Right lung (tissue), 10 donors: ENCODE data around the gene CSE1L. TPM values are rescaled to one million over a fixed set of nuclear protein-coding genes. Genes with fewer than 3 reads are reported as not detected.
A peak's percentile ranks its signal among the peaks of the same experiment; 100 is the strongest.
"Not testable (repeated sequence)": the region's sequence is repeated elsewhere in the genome, so short reads cannot be mapped to it uniquely, and the experiment has no call there.

Experiments
- DNase-seq, 2 donors: peaks; one replicate each; pipeline ENCODE4 v3.0.0-alpha.2; 2013
- long read RNA-seq, 8 donors: transcript quantifications; one replicate each; lab custom pipeline, GENCODE V29; 2026
- polyA plus RNA-seq, 5 donors: library from polyadenylated mRNA; unstranded; fragments of 120-200 nt; gene quantifications; one replicate each; pipeline versions ENCODE4 v1.2.1 to v1.2.3, GENCODE V29; 2013; ENCODE audit warnings: inconsistent platforms in 1 of 5, low replicate concordance in 1 of 5; ENCODE audit not compliant: insufficient read length in 5 of 5, insufficient read depth in 1 of 5

The CSE1L gene
- polyA plus RNA-seq, result 100 to 1,000 TPM in 1 of 5 donors, 10 to 100 TPM in 4; 67.4 to 101 (median 84.6) TPM
- long read RNA-seq, donor 1, transcript CSE1L-201 (25 exons, 3,553 nt), result major isoform, 19 of 127 reads
- long read RNA-seq, donor 1, partial matches to known transcripts, result 108 of 127 reads
- long read RNA-seq, donor 1, other reads (novel, unspliced or antisense), result 0 of 127 reads
- long read RNA-seq, donor 2, transcript CSE1L-201 (25 exons, 3,553 nt), result major isoform, 15 of 75 reads
- long read RNA-seq, donor 2, partial matches to known transcripts, result 60 of 75 reads
- long read RNA-seq, donor 2, other reads (novel, unspliced or antisense), result 0 of 75 reads
- long read RNA-seq, donor 3, transcript CSE1L-201 (25 exons, 3,553 nt), result major isoform, 14 of 78 reads
- long read RNA-seq, donor 3, partial matches to known transcripts, result 64 of 78 reads
- long read RNA-seq, donor 3, other reads (novel, unspliced or antisense), result 0 of 78 reads
- long read RNA-seq, donor 4, transcript CSE1L-201 (25 exons, 3,553 nt), result major isoform, 9 of 49 reads
- long read RNA-seq, donor 4, partial matches to known transcripts, result 40 of 49 reads
- long read RNA-seq, donor 4, other reads (novel, unspliced or antisense), result 0 of 49 reads
- long read RNA-seq, donor 5, transcript CSE1L-201 (25 exons, 3,553 nt), result major isoform, 19 of 164 reads
- long read RNA-seq, donor 5, partial matches to known transcripts, result 145 of 164 reads
- long read RNA-seq, donor 5, other reads (novel, unspliced or antisense), result 0 of 164 reads
- long read RNA-seq, donor 6, transcript CSE1L-201 (25 exons, 3,553 nt), result major isoform, 16 of 66 reads
- long read RNA-seq, donor 6, partial matches to known transcripts, result 50 of 66 reads
- long read RNA-seq, donor 6, other reads (novel, unspliced or antisense), result 0 of 66 reads
- long read RNA-seq, donor 7, transcript CSE1L-201 (25 exons, 3,553 nt), result major isoform, 20 of 198 reads
- long read RNA-seq, donor 7, partial matches to known transcripts, result 146 of 198 reads
- long read RNA-seq, donor 7, other reads (novel, unspliced or antisense), result 32 of 198 reads
- long read RNA-seq, donor 8, transcript CSE1L-201 (25 exons, 3,553 nt), result major isoform, 6 of 23 reads
- long read RNA-seq, donor 8, partial matches to known transcripts, result 17 of 23 reads
- long read RNA-seq, donor 8, other reads (novel, unspliced or antisense), result 0 of 23 reads

GRCh38 chr20:49046087-49046900, at the start of gene CSE1L:
Gene CSE1L, plus strand, starts transcription at chr20:49046312. Its CDS starts 12,152 bp downstream, at chr20:49058464.
- peak; percentile 95 to 96 for DNase-seq

- no peak for DNase-seq
These were observed 45.9 kb upstream of the CSE1L start for GRCh38 chr20:48999890-49000870.

- DNase-seq, result no peak
These were observed 44.4 kb upstream of the CSE1L start for GRCh38 chr20:49001741-49002140.

- DNase-seq, result no peak
These were observed 39.6 kb upstream of the CSE1L start for GRCh38 chr20:49006446-49006980.

- DNase-seq, result no peak
These were observed 36.0 kb upstream of the CSE1L start for GRCh38 chr20:49009899-49010631.

GRCh38 chr20:49024220-49024619, 21.9 kb upstream of the CSE1L start:
- DNase-seq, result no peak

GRCh38 chr20:49028177-49028576, 17.9 kb upstream of the CSE1L start:
- DNase-seq, result not testable (repeated sequence)

GRCh38 chr20:49028684-49029083, 17.4 kb upstream of the CSE1L start:
- no peak for DNase-seq

- DNase-seq, result no peak
These were observed 16.9 kb upstream of the CSE1L start for GRCh38 chr20:49029203-49029602.

GRCh38 chr20:49030954-49031619, 15.0 kb upstream of the CSE1L start:
- no peak for DNase-seq

GRCh38 chr20:49032455-49032854, 13.7 kb upstream of the CSE1L start:
- DNase-seq, result no peak

GRCh38 chr20:49034070-49034732, 11.9 kb upstream of the CSE1L start:
- no peak for DNase-seq

GRCh38 chr20:49037962-49038387, 8.1 kb upstream of the CSE1L start:
- DNase-seq, result no peak

- DNase-seq, result no peak
These were observed 6.3 kb upstream of the CSE1L start for GRCh38 chr20:49039854-49040253.

GRCh38 chr20:49043000-49043399, 3.1 kb upstream of the CSE1L start:
- no peak for DNase-seq

GRCh38 chr20:49045440-49046086, 549 bp upstream of the CSE1L start:
- peak; percentile 3 to 20 for DNase-seq

GRCh38 chr20:49052334-49052733, 6.2 kb downstream of the CSE1L start:
- DNase-seq, result no peak
